Measurements from ENCODE around the gene CGB8.
"Not testable (repeated sequence)": the region's sequence is repeated elsewhere in the genome, so short reads cannot be mapped to it uniquely, and the experiment has no call there.

Gene CGB8

DNA sequence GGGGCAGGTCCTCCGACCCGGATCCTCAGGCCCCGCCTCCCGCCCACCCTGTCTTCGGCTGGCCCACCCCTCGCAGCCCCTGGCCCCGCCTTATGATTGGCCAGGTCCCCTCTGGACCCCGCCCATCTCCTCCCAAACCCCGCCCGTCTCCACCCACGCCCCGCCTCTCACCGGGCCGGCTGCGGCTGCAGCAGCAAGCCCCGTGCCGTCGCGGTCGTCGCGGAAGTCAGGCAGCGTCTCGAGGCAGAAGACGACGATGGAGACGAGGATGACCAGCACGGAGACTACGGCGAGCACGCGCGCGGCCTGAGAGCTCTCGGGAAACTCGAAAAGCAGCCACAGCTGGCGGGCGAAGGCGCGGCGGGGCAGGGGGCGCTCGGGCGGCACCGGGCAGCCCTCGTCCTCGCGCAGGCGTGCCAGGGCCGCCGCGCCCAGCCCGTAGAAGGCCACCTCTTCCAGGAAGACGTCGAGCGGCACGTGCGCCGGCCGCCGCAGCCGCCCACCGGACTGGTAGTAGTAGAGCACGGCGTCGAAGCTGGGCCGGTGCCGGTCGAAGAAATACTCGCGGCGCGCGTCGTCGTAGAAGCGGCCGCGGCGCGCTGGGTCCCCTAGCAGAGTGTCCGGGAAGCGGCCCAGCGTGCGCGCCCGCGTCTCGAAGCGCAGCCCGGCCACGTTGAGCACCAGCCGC lies 23.1 kb upstream of the CGB8 start:
- H3K4me1 Mint-ChIP-seq = peaks cover 18% of the 10 kb centered on the region
- peaks cover 9% of the 10 kb centered on the region for H3K9me3 Mint-ChIP-seq
- ATAC-seq = no peak
- peaks cover 6% of the 10 kb centered on the region for H3K36me3 Mint-ChIP-seq
- H3K27me3 Mint-ChIP-seq = peaks cover 83% of the 10 kb centered on the region
- no peak overlapping the region for H3K4me3 Mint-ChIP-seq
- H3K27ac Mint-ChIP-seq = no peak overlapping the region

- no peak for ATAC-seq
- Mint-ChIP-seq H3K9me3 (peaks cover 9% of the 10 kb centered on the region), H3K4me3 (no peak overlapping the region), H3K36me3 (peaks cover 6% of the 10 kb centered on the region), H3K4me1 (peaks cover 16% of the 10 kb centered on the region), H3K27me3 (peaks cover 85% of the 10 kb centered on the region), H3K27ac (no peak overlapping the region)
These were observed 21.5 kb upstream of the CGB8 start for GRCh38 chr19:49070416-49070815.

- ATAC-seq = no peak
- peaks cover 6% of the 10 kb centered on the region for H3K36me3 Mint-ChIP-seq
- no peak overlapping the region for H3K4me3 Mint-ChIP-seq
- H3K27ac Mint-ChIP-seq = no peak overlapping the region
- peaks cover 80% of the 10 kb centered on the region for H3K27me3 Mint-ChIP-seq
- H3K4me1 Mint-ChIP-seq = peaks cover 11% of the 10 kb centered on the region
- H3K9me3 Mint-ChIP-seq = peaks cover 9% of the 10 kb centered on the region
These were observed 20.1 kb upstream of the CGB8 start for GRCh38 chr19:49069026-49069425.

GRCh38 chr19:49067554-49067953 lies 18.6 kb upstream of the CGB8 start:
- Mint-ChIP-seq H3K36me3 (peaks cover under 1% of the 10 kb centered on the region), H3K4me1 (no peaks in the 10 kb centered on the region), H3K4me3 (no peak overlapping the region), H3K27ac (no peak overlapping the region), H3K9me3 (peaks cover 7% of the 10 kb centered on the region), H3K27me3 (peaks cover 78% of the 10 kb centered on the region)
- no peak for ATAC-seq

DNA sequence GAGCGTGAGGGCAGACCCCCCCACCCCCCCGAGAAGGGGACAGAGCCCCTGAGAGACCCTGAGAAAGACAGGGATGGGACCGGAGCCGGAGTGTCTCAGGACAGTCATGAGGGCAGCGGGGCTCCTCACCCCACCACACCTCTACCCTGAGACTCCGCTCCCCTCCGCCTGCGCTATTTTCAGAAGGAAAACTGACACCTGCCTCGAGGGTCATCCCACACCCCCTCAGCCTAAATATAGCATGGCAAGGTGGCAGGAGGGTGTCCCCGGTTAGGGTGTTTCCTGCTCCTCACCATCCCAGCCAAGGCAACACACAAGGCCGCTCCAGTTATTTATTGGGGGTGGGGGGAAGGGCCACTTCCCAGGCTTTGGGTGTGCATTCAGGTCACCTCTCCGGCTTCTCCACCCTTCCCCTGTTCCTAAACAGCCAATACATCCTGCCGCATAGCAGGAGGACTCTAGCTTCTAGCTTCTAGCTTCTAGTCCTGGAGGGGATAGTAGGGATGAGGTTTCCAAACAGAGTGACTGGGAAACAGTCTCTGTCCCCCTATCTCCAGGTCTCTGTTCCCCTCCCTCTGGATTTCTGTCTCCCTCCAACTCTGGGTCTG lies 17.1 kb upstream of the CGB8 start:
- Mint-ChIP-seq H3K4me3 (no peak overlapping the region), H3K27ac (no peak overlapping the region), H3K27me3 (peaks cover 80% of the 10 kb centered on the region), H3K36me3 (no peaks in the 10 kb centered on the region), H3K4me1 (no peaks in the 10 kb centered on the region), H3K9me3 (peaks cover 7% of the 10 kb centered on the region)
- ATAC-seq = no peak

- Mint-ChIP-seq H3K36me3 (no peaks in the 10 kb centered on the region), H3K9me3 (peaks cover 4% of the 10 kb centered on the region), H3K27me3 (peaks cover 78% of the 10 kb centered on the region), H3K27ac (no peak within 1 kb of the TSS), H3K4me3 (no peak within 1 kb of the TSS), H3K4me1 (no peaks in the 10 kb centered on the region)
- ATAC-seq = no peak
These were observed 16.1 kb upstream of the CGB8 start, which contains the start of gene NTF4 for GRCh38 chr19:49064768-49065611. Gene NTF4, minus strand, starts transcription at chr19:49064818. Its CDS starts 2,821 bp downstream, at chr19:49061997.

- Mint-ChIP-seq H3K4me1 (no peaks in the 10 kb centered on the region), H3K27ac (no peak overlapping the region), H3K4me3 (no peak overlapping the region), H3K27me3 (peaks cover 76% of the 10 kb centered on the region), H3K36me3 (no peaks in the 10 kb centered on the region), H3K9me3 (no peaks in the 10 kb centered on the region)
- no peak for ATAC-seq
These were observed 15.2 kb upstream of the CGB8 start for GRCh38 chr19:49064029-49064629.

DNA sequence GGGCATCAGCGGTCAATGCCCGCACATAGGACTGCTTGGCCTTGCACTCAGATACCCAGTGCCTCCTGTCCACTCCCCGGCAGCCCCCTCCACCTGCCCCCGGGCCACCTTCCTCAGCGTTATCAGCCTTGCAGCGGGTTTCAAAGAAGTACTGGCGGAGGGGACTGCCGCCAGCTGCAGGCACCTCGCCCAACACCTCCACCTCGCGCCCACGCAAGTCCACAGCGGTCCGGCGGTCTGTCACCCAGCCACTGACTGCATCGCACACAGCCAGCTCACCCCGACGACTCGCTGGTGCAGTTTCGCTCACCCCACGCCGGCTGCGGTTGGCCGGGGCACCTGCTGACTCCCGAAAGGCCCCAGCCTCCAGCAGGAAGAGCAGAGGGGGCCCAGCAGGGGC lies 12.5 kb upstream of the CGB8 start:
- H3K36me3 Mint-ChIP-seq = no peaks in the 10 kb centered on the region
- H3K9me3 Mint-ChIP-seq = no peaks in the 10 kb centered on the region
- H3K4me1 Mint-ChIP-seq = peaks cover 21% of the 10 kb centered on the region
- H3K27ac Mint-ChIP-seq = no peak overlapping the region
- H3K4me3 Mint-ChIP-seq = no peak overlapping the region
- ATAC-seq = peak; percentile 31
- peaks cover 83% of the 10 kb centered on the region for H3K27me3 Mint-ChIP-seq

DNA sequence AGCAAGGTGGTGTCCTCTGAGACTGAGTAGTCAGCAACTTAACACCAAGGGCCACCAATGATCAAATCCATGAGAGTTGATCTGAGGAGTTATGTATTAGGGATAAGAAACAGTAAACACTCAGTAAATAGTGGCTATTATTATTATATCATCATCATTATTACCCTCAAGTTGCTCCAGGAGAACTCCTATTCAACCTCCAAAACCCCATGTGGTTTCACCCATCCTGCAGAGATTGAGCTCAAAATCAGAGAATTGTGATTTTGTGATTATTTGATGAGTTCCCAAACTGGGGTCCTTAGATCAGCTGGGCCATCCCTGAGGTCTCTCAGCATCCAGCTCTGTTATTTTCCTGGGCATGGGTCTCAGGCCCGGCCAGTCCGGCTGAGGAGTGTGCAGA lies 12.1 kb upstream of the CGB8 start:
- Mint-ChIP-seq H3K9me3 (no peaks in the 10 kb centered on the region), H3K27me3 (peaks cover 83% of the 10 kb centered on the region), H3K27ac (no peak overlapping the region), H3K4me3 (no peak overlapping the region), H3K36me3 (no peaks in the 10 kb centered on the region), H3K4me1 (peaks cover 26% of the 10 kb centered on the region)
- no peak for ATAC-seq

- H3K27ac Mint-ChIP-seq = no peak overlapping the region
- H3K36me3 Mint-ChIP-seq = no peaks in the 10 kb centered on the region
- no peak overlapping the region for H3K4me3 Mint-ChIP-seq
- peaks cover 27% of the 10 kb centered on the region for H3K4me1 Mint-ChIP-seq
- no peak for ATAC-seq
- H3K27me3 Mint-ChIP-seq = peaks cover 82% of the 10 kb centered on the region
- no peaks in the 10 kb centered on the region for H3K9me3 Mint-ChIP-seq
These were observed 10.1 kb upstream of the CGB8 start for GRCh38 chr19:49059053-49059452.

DNA sequence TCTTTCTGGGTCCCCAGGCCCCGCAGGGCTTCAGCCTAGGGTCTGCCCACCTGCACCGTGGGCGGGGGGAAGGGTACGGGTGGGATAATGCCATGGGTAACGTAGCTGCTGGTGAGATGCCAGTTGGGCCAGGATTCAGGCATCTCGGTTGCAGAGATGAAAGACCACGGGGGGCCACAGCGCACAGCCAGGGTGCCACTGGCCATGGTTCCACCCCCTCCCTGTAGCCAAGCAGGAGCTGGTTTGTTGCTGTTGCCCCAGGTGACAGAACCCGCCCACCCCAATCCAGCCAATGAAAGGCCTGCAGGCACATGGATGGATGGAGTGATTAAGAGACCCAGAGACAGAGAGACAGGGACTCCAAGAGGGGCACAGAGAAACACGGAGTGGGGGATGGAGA lies 9.7 kb upstream of the CGB8 start:
- H3K36me3 Mint-ChIP-seq = no peaks in the 10 kb centered on the region
- H3K9me3 Mint-ChIP-seq = no peaks in the 10 kb centered on the region
- no peak for ATAC-seq
- no peak overlapping the region for H3K4me3 Mint-ChIP-seq
- H3K27ac Mint-ChIP-seq = no peak overlapping the region
- peaks cover 27% of the 10 kb centered on the region for H3K4me1 Mint-ChIP-seq
- peaks cover 82% of the 10 kb centered on the region for H3K27me3 Mint-ChIP-seq

GRCh38 chr19:49057636-49058234 lies 8.8 kb upstream of the CGB8 start, which contains the start of gene CGB7:
Gene CGB7, minus strand, starts transcription at chr19:49057749. Its CDS starts 2,374 bp downstream, at chr19:49055375.
- no peak for ATAC-seq
- Mint-ChIP-seq H3K9me3 (no peaks in the 10 kb centered on the region), H3K4me3 (peak within 1 kb of the TSS; percentile 83), H3K27ac (no peak within 1 kb of the TSS), H3K4me1 (peaks cover 27% of the 10 kb centered on the region), H3K27me3 (peaks cover 78% of the 10 kb centered on the region), H3K36me3 (no peaks in the 10 kb centered on the region)

DNA sequence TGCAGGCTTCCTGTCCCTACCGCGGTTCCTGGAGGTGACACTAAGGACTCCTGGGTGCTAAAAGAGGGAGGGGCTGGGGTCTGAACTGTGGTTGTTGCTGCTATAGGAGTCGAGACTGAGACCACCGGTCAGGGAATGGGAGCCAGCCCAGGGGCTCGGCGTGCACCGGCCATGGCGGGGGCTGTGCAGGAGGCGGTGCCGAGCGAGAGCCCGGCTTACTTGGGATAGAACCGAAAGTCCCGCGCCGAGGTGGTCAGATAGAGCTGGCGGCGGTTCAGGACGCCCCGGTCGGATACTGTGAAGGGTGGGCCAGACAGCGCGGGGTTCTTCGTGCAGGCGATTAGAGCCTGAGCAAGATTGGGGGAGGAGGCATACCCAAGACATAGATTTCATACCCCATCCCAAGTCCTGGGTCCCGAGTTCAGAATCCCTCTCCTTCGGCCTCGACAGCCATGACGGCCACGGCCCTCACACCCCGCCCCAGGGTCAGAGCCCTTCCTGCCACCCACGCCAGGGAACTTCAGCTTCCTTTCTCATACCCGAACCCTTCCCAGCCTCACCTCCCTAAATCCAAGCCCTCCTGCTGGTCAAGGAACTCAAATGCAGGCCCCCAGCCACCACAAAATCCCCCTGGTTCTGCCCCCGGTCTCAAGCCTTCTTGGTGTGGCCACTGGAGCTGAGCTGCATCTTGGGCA lies 8.1 kb upstream of the CGB8 start:
- not testable (repeated sequence) for H3K27ac Mint-ChIP-seq, ATAC-seq, H3K36me3 Mint-ChIP-seq, H3K9me3 Mint-ChIP-seq
- Mint-ChIP-seq H3K4me3 (peak overlapping the region; percentile 83), H3K4me1 (peaks cover 27% of the 10 kb centered on the region), H3K27me3 (peaks cover 78% of the 10 kb centered on the region)

GRCh38 chr19:49056101-49056901 lies 7.4 kb upstream of the CGB8 start:
- Mint-ChIP-seq H3K4me1 (peaks cover 27% of the 10 kb centered on the region), H3K27ac (no peak overlapping the region), H3K4me3 (peak overlapping the region; percentile 83), H3K9me3 (no peaks in the 10 kb centered on the region), H3K36me3 (no peaks in the 10 kb centered on the region), H3K27me3 (peaks cover 70% of the 10 kb centered on the region)
- peak; percentile 87 for ATAC-seq
